HUDEP-2 (cell line): ENCODE results near the gene FZD7.

Experiments used
- DNase-seq, 76 experiments: peaks; one replicate each; lab custom pipeline; 2025; ENCODE audit not compliant: unreplicated experiment in 76 of 76; lab: John Stamatoyannopoulos, UW

Gene FZD7

DNA sequence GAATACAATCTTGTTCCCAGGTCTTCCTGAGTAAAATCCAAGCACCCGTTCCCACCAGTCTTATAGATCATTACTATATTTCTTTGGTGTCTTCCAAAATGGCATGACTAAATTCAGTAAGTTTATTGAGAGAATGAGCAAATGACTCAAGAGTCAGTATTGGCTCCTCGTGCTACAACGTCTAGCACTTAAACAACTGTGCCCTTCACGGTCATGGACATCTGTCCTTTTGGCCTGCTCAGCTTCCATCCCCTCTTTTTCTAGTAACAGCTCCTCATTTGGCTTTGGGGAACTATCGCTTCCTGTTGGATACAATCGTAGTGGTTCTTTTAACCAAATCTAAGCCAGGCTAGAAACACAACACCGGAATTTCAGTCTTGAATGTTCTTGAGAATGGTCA lies 24.1 kb upstream of the FZD7 start:
- DNase-seq = no peak

DNA sequence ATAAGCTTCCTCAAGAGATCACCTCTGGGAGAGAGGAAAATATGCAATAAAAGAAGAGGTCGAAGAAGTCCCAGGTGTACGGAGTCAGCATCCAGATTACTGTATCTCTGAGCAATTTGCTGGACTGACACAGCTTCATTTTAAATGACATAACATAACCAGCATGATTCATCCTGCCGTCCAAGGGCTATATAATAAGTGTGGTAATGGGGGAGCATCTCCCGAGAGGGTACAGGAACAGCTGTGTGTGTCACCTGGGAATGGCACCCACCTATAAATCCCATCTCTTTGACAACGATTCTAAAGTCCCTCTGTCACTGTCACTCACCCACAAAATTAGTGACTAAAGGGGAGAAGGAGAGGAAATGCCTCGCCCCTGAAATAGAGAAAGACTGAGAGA lies 19.3 kb upstream of the FZD7 start:
- DNase-seq = no peak

DNA sequence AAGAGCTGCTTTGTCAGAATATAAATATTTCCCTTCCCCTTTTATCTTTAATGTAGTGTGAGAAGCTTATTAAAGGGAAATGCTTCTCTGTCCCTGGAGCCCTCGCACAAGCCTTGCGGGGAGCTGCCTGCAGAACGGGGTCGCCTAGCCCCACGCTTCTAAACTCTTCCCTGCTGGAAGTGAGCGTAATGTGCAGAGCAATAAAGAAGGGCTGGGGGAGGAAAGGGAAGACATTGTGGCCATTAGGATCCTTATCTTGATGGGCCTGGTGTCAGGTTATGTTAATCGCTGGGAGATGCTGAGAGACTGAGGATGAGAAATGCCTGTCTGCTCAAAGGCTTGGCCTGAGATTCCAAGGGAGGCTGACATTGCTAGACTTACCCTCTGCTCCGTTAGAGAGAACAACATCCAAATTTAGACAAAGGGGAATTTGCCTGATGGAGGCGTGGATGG lies 18.9 kb upstream of the FZD7 start:
- no peak for DNase-seq

DNA sequence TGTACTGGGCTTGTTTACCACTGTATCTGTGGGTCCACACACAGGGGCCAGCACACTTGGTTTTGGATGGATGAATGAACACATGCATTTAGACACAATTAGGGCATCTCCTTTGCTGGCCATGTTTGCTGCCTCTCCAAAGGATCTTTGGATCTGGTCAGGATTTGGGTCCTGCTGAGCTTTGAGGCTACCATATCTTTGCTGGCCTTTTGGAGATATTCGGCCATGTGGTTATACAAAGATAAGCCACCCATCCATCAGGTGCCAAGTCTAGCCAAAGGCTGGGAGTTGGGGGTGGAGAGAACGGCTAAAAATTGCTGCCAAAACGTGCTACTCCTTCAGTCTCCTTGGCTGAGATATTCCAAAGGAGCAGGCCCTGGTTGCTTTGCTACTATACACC lies 18.2 kb upstream of the FZD7 start:
- DNase-seq = peak in 49 of 76 experiments; percentile 3 to 68 (median 26)

DNA sequence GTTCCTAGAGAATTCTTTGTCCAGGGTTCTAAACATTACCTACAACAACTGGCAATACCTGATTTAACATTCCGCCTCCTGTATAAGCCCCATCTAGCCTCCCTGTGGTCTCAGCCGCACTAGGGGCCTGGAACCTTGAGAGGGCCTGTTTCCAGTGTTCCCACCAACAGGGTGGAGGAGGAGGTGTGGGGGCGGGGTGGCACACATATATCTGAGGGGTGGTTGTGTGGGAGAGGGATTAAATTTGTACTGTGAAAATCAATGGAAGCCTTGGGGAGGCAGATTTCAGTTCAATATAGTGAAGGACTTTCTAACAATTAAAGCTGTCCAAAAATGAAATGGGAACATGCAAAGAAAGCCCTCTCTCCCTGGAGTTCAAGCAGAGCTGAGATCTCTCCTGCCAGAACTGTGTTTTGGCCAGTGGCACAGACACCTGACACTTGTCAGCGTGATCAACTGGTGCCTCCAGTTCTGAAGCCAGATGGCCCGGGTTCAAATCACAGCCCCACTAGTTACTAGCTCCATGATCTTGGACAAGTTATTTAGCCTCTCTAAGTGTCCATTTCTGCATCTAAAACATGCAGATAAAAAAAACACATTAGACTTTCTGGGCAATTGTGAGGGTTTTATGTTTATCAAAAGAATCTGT lies 17.0 kb upstream of the FZD7 start:
- DNase-seq = no peak

DNA sequence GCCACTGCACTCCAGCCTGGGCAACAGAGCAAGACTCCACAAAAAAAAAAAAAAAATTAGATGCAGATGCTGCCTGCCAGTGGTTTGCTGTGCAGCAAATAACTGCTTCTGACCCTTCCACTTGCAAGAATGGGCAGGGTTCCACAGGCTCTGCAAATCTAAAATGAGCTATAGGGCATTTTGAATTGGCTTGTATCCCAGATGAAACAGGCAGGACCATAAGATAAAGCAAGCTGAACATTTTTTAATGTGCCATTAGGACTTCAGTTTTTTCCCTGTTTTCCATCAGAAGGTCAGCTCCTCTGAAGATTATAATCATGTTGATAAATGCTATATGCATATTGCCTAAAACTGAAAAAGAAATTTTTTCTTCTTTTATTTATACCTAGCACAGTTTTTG lies 15.7 kb upstream of the FZD7 start:
- DNase-seq = peak in 43 of 76 experiments; percentile 3 to 58 (median 23)

DNA sequence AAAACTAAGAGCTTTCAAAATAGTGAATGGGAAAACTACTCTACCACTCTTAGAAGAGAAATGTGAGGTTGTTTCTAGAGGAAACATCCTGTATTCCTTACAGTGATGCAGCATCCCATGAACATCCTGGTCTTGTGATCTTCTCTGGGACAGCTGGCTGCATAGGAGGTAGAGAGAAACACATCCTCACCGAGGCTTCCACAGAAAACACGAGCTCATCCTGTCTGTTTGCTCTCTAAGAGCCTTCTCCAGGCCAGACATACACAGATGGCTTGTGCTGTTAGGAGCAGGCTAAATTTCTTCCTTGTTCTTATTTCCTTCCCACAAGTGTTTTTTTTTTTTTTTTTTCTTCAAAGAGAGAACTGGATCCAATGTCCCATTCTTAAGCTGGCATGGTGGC lies 14.7 kb upstream of the FZD7 start:
- no peak for DNase-seq

DNA sequence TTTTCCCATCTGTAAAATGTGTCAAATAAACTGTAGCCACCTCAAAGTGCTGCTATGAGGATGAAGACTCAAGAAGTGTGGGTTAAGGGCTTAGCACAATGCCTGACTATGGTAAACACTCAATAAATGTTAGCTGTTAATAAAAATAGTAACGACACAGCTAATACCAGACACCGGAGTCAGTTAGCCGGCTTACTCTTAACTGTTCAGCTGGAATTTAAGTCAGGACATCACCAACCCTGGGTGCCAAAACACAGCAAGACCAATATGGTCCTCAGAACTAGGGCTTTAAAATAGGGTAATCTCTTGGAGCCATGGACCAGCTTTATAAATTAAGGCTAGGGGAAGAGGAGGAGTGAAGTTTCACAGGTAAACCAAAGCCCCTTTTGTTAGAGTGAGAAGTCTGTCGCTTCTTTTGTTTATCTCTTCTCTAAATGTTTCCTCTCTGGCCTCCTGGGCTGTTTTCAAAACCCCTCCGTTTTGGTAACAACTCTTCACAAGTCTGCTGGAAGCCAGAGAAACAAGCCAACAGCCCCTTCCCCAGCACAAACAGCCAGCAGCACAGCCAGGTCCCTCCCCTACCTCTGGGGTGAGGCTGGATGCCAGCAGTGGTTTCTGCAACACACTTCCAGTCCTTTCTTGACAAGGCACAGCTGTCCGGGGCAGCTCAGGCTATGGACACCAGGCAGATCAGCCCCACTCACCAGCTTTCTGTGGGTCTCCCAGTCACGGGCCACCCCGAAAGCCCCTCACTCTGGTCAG lies 13.8 kb upstream of the FZD7 start:
- DNase-seq = no peak

DNA sequence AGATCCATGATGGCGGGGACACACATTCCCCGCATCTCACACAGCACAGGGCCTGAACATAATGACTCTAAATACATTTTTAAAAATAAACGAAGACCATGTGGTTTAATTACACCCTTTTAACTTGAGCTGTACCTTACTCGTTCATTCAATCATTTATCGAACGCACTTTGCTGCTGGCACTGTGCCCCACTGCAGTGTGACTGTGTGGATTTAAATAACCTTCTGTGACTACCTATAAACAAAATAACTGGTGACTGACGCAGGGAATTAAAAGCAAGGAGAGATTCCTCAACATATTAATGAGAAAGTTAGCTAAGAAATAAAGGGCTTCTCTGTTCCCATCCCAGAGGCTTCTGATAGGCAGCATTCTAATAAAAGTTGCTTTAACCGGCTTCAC lies 10.9 kb upstream of the FZD7 start:
- no peak for DNase-seq

DNA sequence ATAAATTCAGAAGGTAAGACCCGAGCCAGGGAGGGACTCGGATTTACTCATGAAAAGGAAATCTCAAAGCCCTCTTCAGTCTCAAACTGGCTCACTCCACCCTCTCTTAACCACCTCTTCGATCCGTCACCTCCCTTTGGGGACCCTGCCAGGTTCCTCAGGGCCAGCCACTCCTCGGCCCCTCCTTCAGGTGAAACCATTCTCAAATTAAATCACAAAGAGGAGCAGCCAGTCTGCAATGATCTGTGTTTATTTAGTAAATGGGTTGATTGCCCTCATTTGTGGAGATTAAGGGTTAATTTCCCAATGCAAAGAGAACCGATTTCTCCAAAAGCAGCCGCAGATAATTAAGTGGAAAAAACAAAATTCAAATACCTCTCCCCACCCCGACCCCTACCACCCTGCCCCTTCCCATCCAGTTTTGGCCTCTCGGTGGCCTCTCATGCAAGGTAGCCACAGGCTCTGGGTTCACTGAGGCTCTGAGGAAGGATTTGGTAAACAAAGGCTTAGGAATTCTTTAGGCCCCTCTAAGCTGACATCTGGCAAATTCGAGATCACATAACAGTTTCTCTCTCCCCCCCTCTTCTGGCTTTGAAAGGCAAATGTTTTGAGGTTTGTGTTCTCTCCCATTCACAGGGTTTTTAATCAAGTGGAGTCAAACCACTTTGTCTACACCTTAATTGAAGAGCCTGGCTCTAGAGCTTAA lies 10.3 kb upstream of the FZD7 start:
- DNase-seq = no peak

DNA sequence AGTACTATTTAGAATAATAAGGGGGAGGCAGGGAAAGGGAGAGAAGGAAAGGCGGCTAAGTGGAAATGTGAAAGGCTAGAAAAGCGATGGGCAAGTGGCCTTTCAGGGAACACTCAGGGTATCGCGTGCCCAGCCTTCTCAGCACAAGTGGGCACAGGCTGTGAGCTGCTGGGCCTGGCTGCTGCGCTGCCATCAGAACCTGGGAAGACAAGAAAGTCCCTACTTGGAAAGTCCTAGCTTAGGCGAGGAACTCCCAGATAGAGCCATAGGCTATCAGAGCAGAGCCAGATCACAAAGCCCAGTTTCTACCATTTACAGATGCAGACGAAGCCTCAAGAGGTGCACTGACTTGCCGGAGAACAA lies 9.8 kb upstream of the FZD7 start:
- no peak for DNase-seq

DNA sequence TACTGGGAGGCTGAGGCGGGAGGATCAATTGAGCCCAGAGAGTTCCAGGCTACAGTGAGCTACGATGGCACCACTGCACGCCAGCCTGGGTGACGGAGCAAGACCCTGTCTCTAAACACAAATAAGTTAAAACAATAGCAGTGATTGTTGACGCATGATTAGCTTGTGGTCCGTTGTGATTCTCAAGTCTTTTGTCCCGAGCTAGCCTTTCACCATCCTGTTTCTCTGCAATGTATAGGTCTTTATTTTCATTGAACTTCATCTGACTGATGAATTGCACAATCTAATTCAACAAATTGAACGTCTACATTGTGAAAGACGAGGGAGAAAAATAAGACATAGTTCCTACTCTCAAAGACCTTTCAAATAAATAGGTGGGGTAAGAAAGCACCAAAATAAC lies 8.8 kb upstream of the FZD7 start:
- no peak for DNase-seq

DNA sequence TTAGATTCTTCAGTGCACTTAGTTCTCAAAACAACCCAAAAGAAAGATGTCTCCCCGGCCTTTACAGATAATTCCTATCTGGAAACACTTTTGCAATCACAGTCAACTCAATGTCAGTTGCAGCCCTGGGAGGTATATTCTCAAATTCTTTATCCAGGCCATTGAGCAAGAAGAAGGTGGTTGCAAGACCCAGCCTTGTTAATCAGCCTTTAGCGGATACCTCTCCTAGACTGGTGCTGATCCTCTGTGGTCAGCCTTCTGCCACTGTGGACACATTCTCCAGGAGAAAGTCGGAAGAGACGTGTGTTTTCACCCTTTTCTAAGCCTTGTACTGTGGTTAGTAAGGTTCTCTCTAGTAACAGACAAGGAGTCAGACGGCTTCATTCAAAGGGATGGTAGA lies 7.8 kb upstream of the FZD7 start:
- DNase-seq = no peak

DNA sequence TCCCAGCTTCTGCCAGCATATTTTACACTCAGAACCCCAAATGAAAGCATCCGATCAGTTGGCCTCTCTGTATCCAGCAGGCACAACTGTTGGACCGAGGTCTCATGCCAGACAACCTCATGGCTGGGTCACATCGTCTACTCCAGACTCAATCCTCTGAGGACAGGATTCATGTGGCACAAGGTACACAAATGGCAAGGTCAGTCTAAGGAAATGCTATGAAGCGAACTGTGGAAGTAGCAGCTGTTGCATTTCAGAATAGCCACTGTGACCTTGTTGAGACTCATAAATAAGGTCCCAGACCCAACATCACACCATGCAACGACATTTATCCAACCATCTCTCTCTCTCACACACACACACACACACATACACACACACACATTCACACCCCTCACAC lies 7.1 kb upstream of the FZD7 start:
- no peak for DNase-seq

DNA sequence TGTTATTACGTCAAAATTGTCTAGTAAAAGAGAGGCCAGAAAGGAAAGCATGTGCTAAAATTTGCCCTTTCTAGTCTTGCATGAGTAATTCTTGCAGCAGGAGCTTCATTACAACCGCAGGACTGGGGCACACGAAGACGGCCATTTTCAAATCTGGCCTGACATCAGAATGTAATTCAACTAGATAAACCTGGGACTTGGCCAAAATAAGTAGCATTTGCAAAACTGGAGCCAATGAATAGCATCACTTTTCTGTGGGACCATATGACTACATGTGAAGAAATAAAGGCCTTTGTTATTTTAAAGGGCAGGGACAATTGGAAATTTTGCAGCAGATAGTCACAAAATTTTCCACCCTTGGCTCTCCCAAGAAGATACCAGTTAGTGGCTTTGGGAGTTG lies 3.0 kb upstream of the FZD7 start:
- no peak for DNase-seq

DNA sequence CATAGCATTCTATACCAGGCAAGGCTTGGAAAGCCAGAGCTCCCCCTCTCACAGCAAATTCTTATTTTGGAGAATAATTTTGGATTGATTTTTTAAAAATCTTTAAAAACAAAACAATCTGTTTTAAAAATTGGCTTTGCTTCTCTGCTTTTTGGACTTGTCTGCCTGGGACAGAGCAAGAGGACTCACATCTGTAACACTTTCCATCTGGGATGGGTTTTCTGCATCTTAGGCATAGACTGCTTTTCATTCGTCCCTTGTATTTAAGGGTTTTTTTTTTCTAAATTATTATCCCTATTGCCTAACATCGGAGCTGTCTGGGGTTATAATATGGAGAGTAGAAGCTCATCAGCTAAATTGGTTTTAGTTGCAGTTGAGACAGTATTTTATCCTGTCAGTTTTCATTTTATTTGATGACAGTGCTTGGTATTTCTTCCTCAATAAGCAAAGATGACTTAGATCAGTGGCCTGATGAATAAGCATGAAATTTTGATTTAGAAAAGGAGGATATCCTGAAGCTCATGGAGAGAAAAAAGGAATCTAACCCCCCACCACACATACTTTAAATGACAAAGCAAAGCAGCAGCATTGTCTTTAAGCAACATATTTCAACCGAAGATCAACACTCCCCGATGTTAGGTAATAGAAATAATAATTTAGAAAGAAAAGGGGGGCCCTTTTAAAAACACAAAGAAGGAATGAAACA lies 2.3 kb upstream of the FZD7 start:
- DNase-seq = no peak

DNA sequence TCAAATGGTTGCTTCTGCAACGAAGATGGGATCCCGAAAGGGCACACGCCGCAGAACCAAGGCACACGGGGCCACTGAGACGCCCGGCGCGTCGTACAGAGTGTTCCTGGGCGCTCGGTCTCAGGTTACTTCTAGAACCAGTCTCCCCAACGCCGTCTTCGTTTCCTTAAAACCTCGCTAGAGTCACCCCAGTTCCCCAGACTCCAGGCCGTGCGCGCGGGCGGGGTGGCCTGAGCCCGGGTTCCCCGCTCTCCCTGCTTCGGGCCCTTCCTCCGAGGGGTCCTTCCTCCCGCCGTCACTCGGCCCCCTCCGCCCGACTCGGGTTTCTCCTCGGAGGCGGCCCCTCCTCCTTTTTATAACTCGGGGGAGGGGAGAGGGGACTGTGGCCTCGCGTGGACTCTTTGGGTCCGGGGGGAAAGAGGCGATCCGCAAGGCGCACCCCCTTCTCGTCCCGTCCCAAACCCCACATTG lies 774 bp upstream of the FZD7 start:
- no peak for DNase-seq

DNA sequence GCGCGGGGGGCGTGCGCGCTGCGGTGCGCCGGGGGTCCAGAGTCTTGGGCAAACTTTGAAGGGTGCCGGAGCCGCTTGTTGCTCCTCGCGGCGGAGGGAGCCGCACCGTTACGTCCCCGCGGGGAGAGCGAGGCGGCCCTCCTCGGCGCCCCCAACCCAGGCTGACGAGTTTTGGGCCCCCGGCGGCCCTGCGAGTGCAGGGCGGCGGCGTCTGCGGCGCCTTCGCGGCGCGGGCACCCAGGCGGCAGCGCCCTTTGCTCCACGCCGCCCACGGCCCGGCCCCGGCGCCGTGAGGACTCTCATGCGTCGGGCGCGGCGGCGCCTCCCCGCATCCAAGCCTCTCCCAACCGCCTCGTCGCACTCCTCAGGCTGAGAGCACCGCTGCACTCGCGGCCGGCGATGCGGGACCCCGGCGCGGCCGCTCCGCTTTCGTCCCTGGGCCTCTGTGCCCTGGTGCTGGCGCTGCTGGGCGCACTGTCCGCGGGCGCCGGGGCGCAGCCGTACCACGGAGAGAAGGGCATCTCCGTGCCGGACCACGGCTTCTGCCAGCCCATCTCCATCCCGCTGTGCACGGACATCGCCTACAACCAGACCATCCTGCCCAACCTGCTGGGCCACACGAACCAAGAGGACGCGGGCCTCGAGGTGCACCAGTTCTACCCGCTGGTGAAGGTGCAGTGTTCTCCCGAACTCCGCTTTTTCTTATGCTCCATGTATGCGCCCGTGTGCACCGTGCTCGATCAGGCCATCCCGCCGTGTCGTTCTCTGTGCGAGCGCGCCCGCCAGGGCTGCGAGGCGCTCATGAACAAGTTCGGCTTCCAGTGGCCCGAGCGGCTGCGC lies 814 bp downstream of the FZD7 start:
- DNase-seq = peak in 7 of 76 experiments; percentile 7 to 23 (median 19)

DNA sequence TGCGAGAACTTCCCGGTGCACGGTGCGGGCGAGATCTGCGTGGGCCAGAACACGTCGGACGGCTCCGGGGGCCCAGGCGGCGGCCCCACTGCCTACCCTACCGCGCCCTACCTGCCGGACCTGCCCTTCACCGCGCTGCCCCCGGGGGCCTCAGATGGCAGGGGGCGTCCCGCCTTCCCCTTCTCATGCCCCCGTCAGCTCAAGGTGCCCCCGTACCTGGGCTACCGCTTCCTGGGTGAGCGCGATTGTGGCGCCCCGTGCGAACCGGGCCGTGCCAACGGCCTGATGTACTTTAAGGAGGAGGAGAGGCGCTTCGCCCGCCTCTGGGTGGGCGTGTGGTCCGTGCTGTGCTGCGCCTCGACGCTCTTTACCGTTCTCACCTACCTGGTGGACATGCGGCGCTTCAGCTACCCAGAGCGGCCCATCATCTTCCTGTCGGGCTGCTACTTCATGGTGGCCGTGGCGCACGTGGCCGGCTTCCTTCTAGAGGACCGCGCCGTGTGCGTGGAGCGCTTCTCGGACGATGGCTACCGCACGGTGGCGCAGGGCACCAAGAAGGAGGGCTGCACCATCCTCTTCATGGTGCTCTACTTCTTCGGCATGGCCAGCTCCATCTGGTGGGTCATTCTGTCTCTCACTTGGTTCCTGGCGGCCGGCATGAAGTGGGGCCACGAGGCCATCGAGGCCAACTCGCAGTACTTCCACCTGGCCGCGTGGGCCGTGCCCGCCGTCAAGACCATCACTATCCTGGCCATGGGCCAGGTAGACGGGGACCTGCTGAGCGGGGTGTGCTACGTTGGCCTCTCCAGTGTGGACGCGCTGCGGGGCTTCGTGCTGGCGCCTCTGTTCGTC lies 1.7 kb downstream of the FZD7 start:
- DNase-seq = peak in 40 of 76 experiments; percentile 4 to 47 (median 24)
